IMR-90 (cell line): ENCODE measurements around the gene CXXC4. TPM values are rescaled to one million over a fixed set of nuclear protein-coding genes. Genes with fewer than 3 reads are reported as not detected.

ENCODE experiments used
- ATAC-seq: fragments of 200-7000 bp; cut with Tn5 transposase; 2 replicates; pipeline ENCODE4 v1.9.1; 2020; ENCODE audit warnings: low read depth, mild to moderate bottlenecking, moderate library complexity
- BruUV-seq: library from RNA; stranded (reverse); fragments of 400-500 nt; replicated peaks from 2 replicates; lab custom pipeline; 2021; lab: Mats Ljungman, UMichigan
- CTCF ChIA-PET: fragments of 300-600 bp; formaldehyde crosslinking; extraction: SDS; loops from one replicate; lab custom pipeline; 2021; ENCODE audit warnings: antibody characterized with exemption; lab: Yijun Ruan, JAX
- POLR2A ChIA-PET: fragments of 300-600 bp; sonication (Branson Sonifier 250); formaldehyde crosslinking; loops from one replicate; lab custom pipeline; 2022; ENCODE audit warnings: antibody characterized with exemption; ENCODE audit not compliant: unreplicated experiment; lab: Charles Lee
- DNase-seq: peaks from one replicate; pipeline ENCODE4 v3.0.0; 2013
- H2AFZ ChIP-seq: replicated peaks from 2 replicates; pipeline ENCODE3; 2013; ENCODE audit warnings: low read length, mild to moderate bottlenecking; ENCODE audit not compliant: poor library complexity
- H2AK5ac ChIP-seq: 2 replicates; pipeline ENCODE4 v1.6.1; 2013; ENCODE audit warnings: low read depth, low read length, inconsistent platforms
- H2AK9ac ChIP-seq: replicated peaks from 2 replicates; pipeline ENCODE3; 2013; ENCODE audit warnings: mild to moderate bottlenecking, low read depth, low read length, moderate library complexity; ENCODE audit not compliant: poor library complexity
- H2BK120ac ChIP-seq: 2 replicates; pipeline ENCODE4 v1.6.1; 2013; ENCODE audit warnings: low read depth, low read length, inconsistent platforms
- H2BK15ac ChIP-seq: 3 replicates; pipeline ENCODE4 v1.6.1; 2013; ENCODE audit warnings: low read depth, low read length, inconsistent platforms
- H2BK20ac ChIP-seq: 2 replicates; pipeline ENCODE4 v1.6.1; 2013; ENCODE audit warnings: low read depth, mild to moderate bottlenecking, inconsistent platforms, low read length, moderate library complexity
- H2BK5ac ChIP-seq: 2 replicates; pipeline ENCODE4 v1.6.1; 2013; ENCODE audit warnings: mild to moderate bottlenecking, low read depth, low read length, inconsistent platforms; ENCODE audit not compliant: poor library complexity, severe bottlenecking
- H3K14ac ChIP-seq: replicated peaks from 2 replicates; pipeline ENCODE4 v1.6.1; 2013; ENCODE audit warnings: low read depth, low read length, inconsistent platforms
- H3K18ac ChIP-seq: 2 replicates; pipeline ENCODE4 v1.6.1; 2013; ENCODE audit warnings: low read depth, low read length, control low read depth
- H3K23ac ChIP-seq: 2 replicates; pipeline ENCODE4 v1.6.1; 2013; ENCODE audit warnings: low read depth, low read length, inconsistent platforms
- H3K27ac ChIP-seq: 2 replicates; pipeline ENCODE4 v1.5.1; 2013; ENCODE audit warnings: mild to moderate bottlenecking, control low read depth, low read length; ENCODE audit not compliant: insufficient read depth
- H3K27me3 ChIP-seq: 2 replicates; pipeline ENCODE4 v1.6.1; 2013; ENCODE audit warnings: low read length; ENCODE audit not compliant: control insufficient read depth, insufficient read depth
- H3K36me3 ChIP-seq: 2 replicates; pipeline ENCODE4 v1.6.1; 2013; ENCODE audit warnings: low read length, mixed read lengths; ENCODE audit not compliant: control insufficient read depth, insufficient read depth
- H3K4ac ChIP-seq: 2 replicates; pipeline ENCODE4 v1.6.1; 2013; ENCODE audit warnings: low read depth, low read length, inconsistent platforms
- H3K4me1 ChIP-seq: 2 replicates; pipeline ENCODE4 v1.6.1; 2013; ENCODE audit warnings: low read length, mixed read lengths; ENCODE audit not compliant: control insufficient read depth, insufficient read depth
- H3K4me2 ChIP-seq: 2 replicates; pipeline ENCODE4 v1.6.1; 2013; ENCODE audit warnings: low read depth, mild to moderate bottlenecking, control low read depth, low read length, moderate library complexity
- H3K4me3 ChIP-seq: 2 replicates; pipeline ENCODE4 v1.5.1; 2013; ENCODE audit warnings: low read depth, mild to moderate bottlenecking, control low read depth, low read length, moderate library complexity; ENCODE audit not compliant: insufficient read depth
- H3K56ac ChIP-seq: 2 replicates; pipeline ENCODE4 v1.6.1; 2013; ENCODE audit warnings: low read length, inconsistent platforms; ENCODE audit not compliant: insufficient read depth; ENCODE audit errors: extremely low read depth
- H3K79me1 ChIP-seq, 2 experiments: 2 replicates each; pipeline ENCODE4 v1.6.1; 2013; ENCODE audit warnings: low read length in 2 of 2, inconsistent platforms in 1 of 2, low read depth in 1 of 2
- H3K9ac ChIP-seq: 2 replicates; pipeline ENCODE4 v1.6.1; 2013; ENCODE audit warnings: low read depth, low read length, control low read depth
- H3K9me1 ChIP-seq: 2 replicates; pipeline ENCODE4 v1.6.1; 2013; ENCODE audit warnings: low read length, inconsistent platforms; ENCODE audit not compliant: insufficient read depth
- H3K9me3 ChIP-seq: 2 replicates; pipeline ENCODE4 v1.6.1; 2013; ENCODE audit warnings: low read length; ENCODE audit not compliant: control insufficient read depth, insufficient read depth
- H4K20me1 ChIP-seq: 2 replicates; pipeline ENCODE4 v1.6.1; 2013; ENCODE audit warnings: low read length, inconsistent platforms; ENCODE audit not compliant: insufficient read depth
- H4K5ac ChIP-seq: 2 replicates; pipeline ENCODE4 v1.6.1; 2013; ENCODE audit warnings: mild to moderate bottlenecking, low read depth, low read length, control low read depth
- H4K8ac ChIP-seq, 2 experiments: 2 replicates each; pipeline ENCODE4 v1.6.1; 2013; ENCODE audit warnings: low read depth in 2 of 2, low read length in 2 of 2, control low read depth in 1 of 2, inconsistent platforms in 1 of 2
- H4K91ac ChIP-seq: 2 replicates; pipeline ENCODE4 v1.6.1; 2013; ENCODE audit warnings: low read depth, low read length, inconsistent platforms; ENCODE audit not compliant: insufficient read depth
- BHLHE40 ChIP-seq: fragments of 150-350 bp; IDR thresholded peaks from 2 replicates; pipeline ENCODE4 v1.6.1; 2016; ENCODE audit warnings: mild to moderate bottlenecking, low read depth, low read length
- CEBPB ChIP-seq: IDR thresholded peaks from 2 replicates; pipeline ENCODE4 v1.6.1; 2012; ENCODE audit warnings: low read depth, low read length, improper control_type of control experiment
- CHD1 ChIP-seq: IDR thresholded peaks from 2 replicates; pipeline ENCODE4 v1.6.1; 2012; ENCODE audit warnings: low read depth, low read length, improper control_type of control experiment
- FOS ChIP-seq: fragments of 150-350 bp; IDR thresholded peaks from 2 replicates; pipeline ENCODE4 v1.6.1; 2016; ENCODE audit warnings: low read depth, low read length
- MAFK ChIP-seq: IDR thresholded peaks from 2 replicates; pipeline ENCODE4 v1.6.1; 2012; ENCODE audit warnings: low read depth, low read length, improper control_type of control experiment
- MAZ ChIP-seq: IDR thresholded peaks from 2 replicates; pipeline ENCODE4 v1.6.1; 2012; ENCODE audit warnings: low read depth, mild to moderate bottlenecking, low read length, improper control_type of control experiment, moderate library complexity, borderline replicate concordance
- MXI1 ChIP-seq: IDR thresholded peaks from 2 replicates; pipeline ENCODE4 v1.6.1; 2012; ENCODE audit warnings: low read depth, mild to moderate bottlenecking, low read length, moderate library complexity, borderline replicate concordance
- NFE2L2 ChIP-seq: fragments of 150-350 bp; IDR thresholded peaks from 2 replicates; pipeline ENCODE4 v1.6.1; 2016; ENCODE audit warnings: low read depth, mild to moderate bottlenecking, low read length
- POLR2A ChIP-seq: IDR thresholded peaks from 2 replicates; pipeline ENCODE4 v1.6.1; 2012; ENCODE audit warnings: mild to moderate bottlenecking, low read depth, low read length
- RAD21 ChIP-seq: IDR thresholded peaks from 2 replicates; pipeline ENCODE4 v1.6.1; 2012; ENCODE audit warnings: low read length, improper control_type of control experiment
- RCOR1 ChIP-seq: IDR thresholded peaks from 2 replicates; pipeline ENCODE4 v1.6.1; 2012; ENCODE audit warnings: mild to moderate bottlenecking, low read length, improper control_type of control experiment; ENCODE audit not compliant: insufficient replicate concordance
- RFX5 ChIP-seq: IDR thresholded peaks from 2 replicates; pipeline ENCODE4 v1.8.0; 2012; ENCODE audit warnings: low read depth, mild to moderate bottlenecking, low read length, moderate library complexity
- SMC3 ChIP-seq: fragments of 150-350 bp; IDR thresholded peaks from 2 replicates; pipeline ENCODE4 v1.6.1; 2016; ENCODE audit warnings: low read depth, mild to moderate bottlenecking, antibody characterized with exemption, low read length, moderate library complexity
- WGBS, 2 experiments: methylation state at CpG; one replicate each; pipeline versions ENCODE4 v1.1.5 to v1.1.7; 2013; ENCODE audit warnings: missing lambda C conversion rate in 2 of 2; ENCODE audit not compliant: insufficient read length in 1 of 2; ENCODE audit errors: extremely low coverage in 2 of 2; 5-methylcytosine and 5-hydroxymethylcytosine counted together
- dilution Hi-C: fragments of 300-500 bp; cut with HindIII; formaldehyde crosslinking; loops from one replicate; pipeline ENCODE4 v1.14.3; 2018; ENCODE audit warnings: low sequenced_read_pairs; ENCODE audit not compliant: unreplicated experiment
- in situ Hi-C: fragments of 300-500 bp; cut with MboI; formaldehyde crosslinking; loops from 3 replicates; pipeline ENCODE4 v1.14.3; 2019; ENCODE audit warnings: low sequenced_read_pairs, inconsistent platforms, mixed read lengths
- intact Hi-C: fragments of 100-400 bp; cut with micrococcal nuclease; formaldehyde crosslinking; loops from 2 replicates; pipeline ENCODE4 v1.10.0; 2022
- polyA plus RNA-seq, 3 experiments: library from polyadenylated mRNA; depleted of rRNA; stranded (reverse); fragments of >200 nt; gene quantifications; 2 replicates each; pipeline ENCODE4 v1.2.3, GENCODE V29; 2012; ENCODE audit warnings: low replicate concordance in 1 of 3
- total RNA-seq: library from RNA; depleted of rRNA; stranded (reverse); fragments of >200 nt; gene quantifications from 2 replicates; pipeline ENCODE4 v1.2.3, GENCODE V29; 2012
- TF ChIP-seq, protein P1 (sequence below): conservative IDR thresholded peaks from 2 replicates; pipeline ENCODE4 v1.5.1; 2012; ENCODE audit warnings: mild to moderate bottlenecking, low read depth, low read length, improper control_type of control experiment
- TF ChIP-seq, protein P2 (sequence below): fragments of 150-350 bp; IDR thresholded peaks from 2 replicates; pipeline ENCODE4 v1.6.1; 2017; ENCODE audit warnings: mild to moderate bottlenecking, antibody characterized with exemption, low read length, low read depth
- TF ChIP-seq, protein P3 (sequence below): fragments of 150-350 bp; IDR thresholded peaks from 2 replicates; pipeline ENCODE4 v1.6.1; 2016; ENCODE audit warnings: low read depth, mild to moderate bottlenecking, low read length, moderate library complexity, borderline replicate concordance

Gene CXXC4
- total and polyA plus RNA-seq, 2 of the 4 experiments (the other 2 are of a cell fraction) = not detected

DNA sequence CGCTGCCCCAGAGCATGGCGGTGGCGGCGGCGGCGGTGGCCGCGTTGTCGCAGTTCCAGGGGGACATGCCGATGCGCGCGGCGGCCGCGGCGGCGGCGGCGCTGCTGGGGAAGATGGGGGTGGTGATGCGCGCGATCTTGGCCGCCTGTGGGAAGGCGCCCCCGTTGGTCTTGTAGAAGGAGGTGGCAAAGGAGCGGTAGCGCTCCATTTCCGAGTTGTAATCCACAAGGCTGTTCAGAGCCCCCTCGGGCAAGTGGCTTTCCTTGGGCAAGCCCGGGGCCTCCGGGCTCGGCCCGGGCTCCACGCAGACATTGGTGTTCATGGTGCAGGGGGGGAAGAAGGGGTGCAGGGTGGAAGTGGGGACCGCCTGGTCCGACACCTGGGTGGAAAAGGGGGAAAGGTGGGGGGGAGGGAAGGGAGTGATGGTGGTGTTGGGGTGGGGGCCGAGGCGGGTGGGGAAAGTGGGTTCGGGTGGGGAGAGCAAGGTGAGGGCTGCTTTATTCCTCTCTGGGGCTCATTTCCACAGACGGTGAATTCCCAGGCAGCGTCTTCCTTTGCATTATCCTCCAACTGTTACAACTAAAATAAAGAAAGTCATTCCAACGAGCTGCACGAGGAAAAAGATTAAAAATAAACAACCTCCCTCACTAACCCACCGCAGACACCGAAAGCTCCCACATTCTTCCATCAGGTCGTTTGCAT, 3.1 kb downstream of the CXXC4 start:
- no peak overlapping the region for H2BK5ac ChIP-seq
- H2AK5ac ChIP-seq = no peak overlapping the region
- no peaks in the 10 kb centered on the region for H3K79me1 ChIP-seq
- ChIA-PET POLR2A (no interaction called here), CTCF (no interaction called here)
- H3K27ac ChIP-seq = no peak overlapping the region
- H3K4me2 ChIP-seq = peak overlapping the region; percentile 88
- no peak overlapping the region for H3K14ac ChIP-seq
- no peak overlapping the region for H2BK120ac ChIP-seq
- no peak overlapping the region for H2BK15ac ChIP-seq
- no peak overlapping the region for H3K56ac ChIP-seq
- H3K9ac ChIP-seq = no peak overlapping the region
- no peak for DNase-seq
- H3K9me1 ChIP-seq = no peaks in the 10 kb centered on the region
- H4K20me1 ChIP-seq = no peaks in the 10 kb centered on the region
- H3K4ac ChIP-seq = no peak overlapping the region
- in situ Hi-C loops (no loop called here), intact Hi-C loops (no loop called here), dilution Hi-C loops (no loop called here)
- H2AK9ac ChIP-seq = no peak overlapping the region
- no peaks in the 10 kb centered on the region for H3K9me3 ChIP-seq
- peak; percentile 53 for ATAC-seq
- H2BK20ac ChIP-seq = no peak overlapping the region
- TF ChIP-seq CEBPB (no peak), NFE2L2 (no peak), FOS (no peak), CHD1 (no peak), MAFK (no peak), MAZ (no peak), SMC3 (no peak), POLR2A (no peak), RCOR1 (no peak), MXI1 (no peak), BHLHE40 (no peak), RAD21 (no peak), RFX5 (no peak)
- TF ChIP-seq, protein P1, sequence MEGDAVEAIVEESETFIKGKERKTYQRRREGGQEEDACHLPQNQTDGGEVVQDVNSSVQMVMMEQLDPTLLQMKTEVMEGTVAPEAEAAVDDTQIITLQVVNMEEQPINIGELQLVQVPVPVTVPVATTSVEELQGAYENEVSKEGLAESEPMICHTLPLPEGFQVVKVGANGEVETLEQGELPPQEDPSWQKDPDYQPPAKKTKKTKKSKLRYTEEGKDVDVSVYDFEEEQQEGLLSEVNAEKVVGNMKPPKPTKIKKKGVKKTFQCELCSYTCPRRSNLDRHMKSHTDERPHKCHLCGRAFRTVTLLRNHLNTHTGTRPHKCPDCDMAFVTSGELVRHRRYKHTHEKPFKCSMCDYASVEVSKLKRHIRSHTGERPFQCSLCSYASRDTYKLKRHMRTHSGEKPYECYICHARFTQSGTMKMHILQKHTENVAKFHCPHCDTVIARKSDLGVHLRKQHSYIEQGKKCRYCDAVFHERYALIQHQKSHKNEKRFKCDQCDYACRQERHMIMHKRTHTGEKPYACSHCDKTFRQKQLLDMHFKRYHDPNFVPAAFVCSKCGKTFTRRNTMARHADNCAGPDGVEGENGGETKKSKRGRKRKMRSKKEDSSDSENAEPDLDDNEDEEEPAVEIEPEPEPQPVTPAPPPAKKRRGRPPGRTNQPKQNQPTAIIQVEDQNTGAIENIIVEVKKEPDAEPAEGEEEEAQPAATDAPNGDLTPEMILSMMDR = no peak
- TF ChIP-seq, protein P2, sequence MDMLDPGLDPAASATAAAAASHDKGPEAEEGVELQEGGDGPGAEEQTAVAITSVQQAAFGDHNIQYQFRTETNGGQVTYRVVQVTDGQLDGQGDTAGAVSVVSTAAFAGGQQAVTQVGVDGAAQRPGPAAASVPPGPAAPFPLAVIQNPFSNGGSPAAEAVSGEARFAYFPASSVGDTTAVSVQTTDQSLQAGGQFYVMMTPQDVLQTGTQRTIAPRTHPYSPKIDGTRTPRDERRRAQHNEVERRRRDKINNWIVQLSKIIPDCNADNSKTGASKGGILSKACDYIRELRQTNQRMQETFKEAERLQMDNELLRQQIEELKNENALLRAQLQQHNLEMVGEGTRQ = no peak
- TF ChIP-seq, protein P3, sequence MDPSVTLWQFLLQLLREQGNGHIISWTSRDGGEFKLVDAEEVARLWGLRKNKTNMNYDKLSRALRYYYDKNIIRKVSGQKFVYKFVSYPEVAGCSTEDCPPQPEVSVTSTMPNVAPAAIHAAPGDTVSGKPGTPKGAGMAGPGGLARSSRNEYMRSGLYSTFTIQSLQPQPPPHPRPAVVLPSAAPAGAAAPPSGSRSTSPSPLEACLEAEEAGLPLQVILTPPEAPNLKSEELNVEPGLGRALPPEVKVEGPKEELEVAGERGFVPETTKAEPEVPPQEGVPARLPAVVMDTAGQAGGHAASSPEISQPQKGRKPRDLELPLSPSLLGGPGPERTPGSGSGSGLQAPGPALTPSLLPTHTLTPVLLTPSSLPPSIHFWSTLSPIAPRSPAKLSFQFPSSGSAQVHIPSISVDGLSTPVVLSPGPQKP = no peak
- peaks cover 12% of the 10 kb centered on the region for H3K27me3 ChIP-seq
- no TSS peak for BruUV-seq
- no peaks in the 10 kb centered on the region for H3K36me3 ChIP-seq
- no peak overlapping the region for H4K91ac ChIP-seq
- no peaks in the 10 kb centered on the region for H3K4me1 ChIP-seq
- no peak overlapping the region for H3K18ac ChIP-seq
- H2AFZ ChIP-seq = peak overlapping the region; percentile 89
- H4K8ac ChIP-seq = no peak overlapping the region
- no peak overlapping the region for H3K23ac ChIP-seq
- H3K4me3 ChIP-seq = peak overlapping the region; percentile 52
- H4K5ac ChIP-seq = no peak overlapping the region
- 0% methylated on average over 2 of the region's 47 CpGs; no CpG with 5 or more reads in 1 of the 2 experiments for WGBS, 2 experiments
